GM20431 (cell line): ENCODE measurements around the gene ITPR3.

ENCODE experiments used
- in situ Hi-C: fragments of 300-500 bp; cut with MseI, MboI; formaldehyde crosslinking; loops from one replicate; pipeline ENCODE4 v1.15.0; 2020; ENCODE audit warnings: low sequenced_read_pairs; ENCODE audit not compliant: unreplicated experiment

Gene ITPR3

GRCh38 chr6:33632558-33633039 lies 11.5 kb downstream of the ITPR3 start:
- in situ Hi-C loops, result no loop called here

GRCh38 chr6:33633084-33633461 lies 12.0 kb downstream of the ITPR3 start:
- in situ Hi-C loops, result no loop called here

- in situ Hi-C loops, result no loop called here
These were observed 12.5 kb downstream of the ITPR3 start for GRCh38 chr6:33633462-33634158.

GRCh38 chr6:33634161-33634727 lies 13.1 kb downstream of the ITPR3 start:
- in situ Hi-C loops, result no loop called here

GRCh38 chr6:33634946-33635345 lies 13.8 kb downstream of the ITPR3 start:
- in situ Hi-C loops, result no loop called here

GRCh38 chr6:33636655-33637054 lies 15.5 kb downstream of the ITPR3 start:
- in situ Hi-C loops, result no loop called here

- in situ Hi-C loops, result no loop called here
These were observed 17.4 kb downstream of the ITPR3 start for GRCh38 chr6:33638556-33638955.

GRCh38 chr6:33639559-33639958 lies 18.4 kb downstream of the ITPR3 start:
- in situ Hi-C loops, result no loop called here

- in situ Hi-C loops, result no loop called here
These were observed 19.2 kb downstream of the ITPR3 start for GRCh38 chr6:33640361-33640760.

- in situ Hi-C loops, result no loop called here
These were observed 20.0 kb downstream of the ITPR3 start for GRCh38 chr6:33641144-33641543.

GRCh38 chr6:33641602-33642001 lies 20.5 kb downstream of the ITPR3 start:
- in situ Hi-C loops, result no loop called here

GRCh38 chr6:33642897-33643296 lies 21.8 kb downstream of the ITPR3 start:
- in situ Hi-C loops, result no loop called here

- in situ Hi-C loops, result no loop called here
These were observed 30.3 kb downstream of the ITPR3 start for GRCh38 chr6:33651403-33651802.

- in situ Hi-C loops, result no loop called here
These were observed 30.9 kb downstream of the ITPR3 start for GRCh38 chr6:33652002-33652401.

GRCh38 chr6:33654831-33655554 lies 33.9 kb downstream of the ITPR3 start:
- in situ Hi-C loops, result no loop called here

GRCh38 chr6:33656844-33657243 lies 35.7 kb downstream of the ITPR3 start:
- in situ Hi-C loops, result no loop called here

GRCh38 chr6:33658982-33659689 lies 38.0 kb downstream of the ITPR3 start:
- in situ Hi-C loops, result no loop called here

GRCh38 chr6:33659986-33660385 lies 38.9 kb downstream of the ITPR3 start:
- in situ Hi-C loops, result no loop called here

GRCh38 chr6:33661106-33661838 lies 40.1 kb downstream of the ITPR3 start:
- in situ Hi-C loops, result no loop called here

- in situ Hi-C loops, result no loop called here
These were observed 41.2 kb downstream of the ITPR3 start for GRCh38 chr6:33662318-33662717.
